ENCODE measurements around the gene ETV5.

DNA sequence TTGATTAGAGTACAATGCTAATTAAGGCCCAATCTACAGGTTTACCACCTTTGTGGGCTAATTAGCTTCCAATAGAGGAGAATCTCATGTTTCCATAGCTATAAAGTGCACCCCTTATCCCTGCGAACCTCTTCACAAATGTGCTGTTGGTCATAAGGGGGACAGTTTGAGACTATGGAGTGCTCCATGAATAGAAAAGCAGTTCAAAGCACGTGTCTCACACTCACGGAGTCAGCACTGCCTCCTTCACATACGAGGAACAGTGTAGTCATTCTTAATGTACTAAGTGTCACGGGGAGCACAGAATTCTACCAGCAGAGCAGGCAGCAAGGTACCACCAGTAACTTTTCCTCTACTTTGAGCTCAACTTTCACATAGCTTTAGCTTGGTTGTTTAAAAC, 62.1 kb downstream of the ETV5 start:
- TF ChIP-seq, protein P1, sequence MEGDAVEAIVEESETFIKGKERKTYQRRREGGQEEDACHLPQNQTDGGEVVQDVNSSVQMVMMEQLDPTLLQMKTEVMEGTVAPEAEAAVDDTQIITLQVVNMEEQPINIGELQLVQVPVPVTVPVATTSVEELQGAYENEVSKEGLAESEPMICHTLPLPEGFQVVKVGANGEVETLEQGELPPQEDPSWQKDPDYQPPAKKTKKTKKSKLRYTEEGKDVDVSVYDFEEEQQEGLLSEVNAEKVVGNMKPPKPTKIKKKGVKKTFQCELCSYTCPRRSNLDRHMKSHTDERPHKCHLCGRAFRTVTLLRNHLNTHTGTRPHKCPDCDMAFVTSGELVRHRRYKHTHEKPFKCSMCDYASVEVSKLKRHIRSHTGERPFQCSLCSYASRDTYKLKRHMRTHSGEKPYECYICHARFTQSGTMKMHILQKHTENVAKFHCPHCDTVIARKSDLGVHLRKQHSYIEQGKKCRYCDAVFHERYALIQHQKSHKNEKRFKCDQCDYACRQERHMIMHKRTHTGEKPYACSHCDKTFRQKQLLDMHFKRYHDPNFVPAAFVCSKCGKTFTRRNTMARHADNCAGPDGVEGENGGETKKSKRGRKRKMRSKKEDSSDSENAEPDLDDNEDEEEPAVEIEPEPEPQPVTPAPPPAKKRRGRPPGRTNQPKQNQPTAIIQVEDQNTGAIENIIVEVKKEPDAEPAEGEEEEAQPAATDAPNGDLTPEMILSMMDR (conservative IDR thresholded peaks at IDR 0.05 in 1 of 2, IDR thresholded peaks at IDR 0.05 in 1 of 2; ENCODE audit: low read depth in 1 of 2, low read length in 2 of 2), result no peak
- TF ChIP-seq EZH2 (IDR thresholded peaks at IDR 0.05; ENCODE audit: low read length, missing control alignments), result no peak

Data from fibroblast of lung (primary cell).